ENCODE measurements around the gene LYZL1. TPM values are rescaled to one million over a fixed set of nuclear protein-coding genes. Genes with fewer than 3 reads are reported as not detected.

The LYZL1 gene
- total and polyA plus RNA-seq, 7 donors = not detected

- no peaks in the 10 kb centered on the region for H3K9me3 ChIP-seq
- intact Hi-C loops (cut with DNase I) = no loop called here
- DNase-seq (no peak), ATAC-seq (no peak)
- H3K36me3 ChIP-seq (ENCODE audit: insufficient read depth in 1 of 2, low read depth in 1 of 2) = no peaks in the 10 kb centered on the region
- 79 to 94% (median 84%) methylated on average over 3 of the region's 3 CpGs for WGBS, 3 donors
- no peak for TF ChIP-seq CTCF (IDR thresholded peaks at IDR 0.05)
- no peaks in the 10 kb centered on the region for H3K27me3 ChIP-seq (ENCODE audit: insufficient read depth in 3 of 3, low read length in 2 of 3)
- no peak overlapping the region for H3K27ac ChIP-seq
- H3K4me3 ChIP-seq = no peak overlapping the region
- H3K4me1 ChIP-seq = no peaks in the 10 kb centered on the region
These were observed 24.2 kb downstream of the LYZL1 start for GRCh38 chr10:29313071-29313470.

- ATAC-seq = no peak
- TF ChIP-seq CTCF (IDR thresholded peaks at IDR 0.05) = no peak
- no peak for DNase-seq
- no peak overlapping the region for H3K27ac ChIP-seq
- H3K4me1 ChIP-seq = peaks cover 8% of the 10 kb centered on the region
- no peak overlapping the region for H3K4me3 ChIP-seq
- WGBS, 3 donors = 90 to 98% (median 97%) methylated on average over 8 of the region's 8 CpGs
- H3K36me3 ChIP-seq (ENCODE audit: insufficient read depth in 1 of 2, low read depth in 1 of 2) = no peaks in the 10 kb centered on the region
- intact Hi-C loops (cut with DNase I) = no loop called here
- no peaks in the 10 kb centered on the region for H3K9me3 ChIP-seq
- no peaks in the 10 kb centered on the region for H3K27me3 ChIP-seq (ENCODE audit: insufficient read depth in 3 of 3, low read length in 2 of 3)
These were observed 25.9 kb downstream of the LYZL1 start for GRCh38 chr10:29314726-29315125.

- ATAC-seq = no peak
- Histone ChIP-seq H3K9me3 (no peaks in the 10 kb centered on the region), H3K27me3 (ENCODE audit: insufficient read depth in 3 of 3, low read length in 2 of 3) (no peaks in the 10 kb centered on the region), H3K27ac (no peak overlapping the region), H3K4me1 (peaks cover 8% of the 10 kb centered on the region), H3K4me3 (no peak overlapping the region), H3K36me3 (ENCODE audit: insufficient read depth in 1 of 2, low read depth in 1 of 2) (no peaks in the 10 kb centered on the region)
- intact Hi-C loops (cut with DNase I) = no loop called here
- WGBS, 3 donors = 89 to 92% (median 91%) methylated on average over 5 of the region's 5 CpGs
- no peak for TF ChIP-seq CTCF (IDR thresholded peaks at IDR 0.05)
- no peak for DNase-seq
These were observed 26.9 kb downstream of the LYZL1 start for GRCh38 chr10:29315814-29316213.

- 86 to 90% (median 87%) methylated on average over 8 of the region's 8 CpGs for WGBS, 3 donors
- peaks cover 8% of the 10 kb centered on the region for H3K4me1 ChIP-seq
- TF ChIP-seq CTCF (IDR thresholded peaks at IDR 0.05) = no peak
- ATAC-seq (no peak), DNase-seq (no peak)
- H3K27ac ChIP-seq = no peak overlapping the region
- no peaks in the 10 kb centered on the region for H3K36me3 ChIP-seq (ENCODE audit: insufficient read depth in 1 of 2, low read depth in 1 of 2)
- intact Hi-C loops (cut with DNase I) = no loop called here
- H3K9me3 ChIP-seq = no peaks in the 10 kb centered on the region
- no peaks in the 10 kb centered on the region for H3K27me3 ChIP-seq (ENCODE audit: insufficient read depth in 3 of 3, low read length in 2 of 3)
- H3K4me3 ChIP-seq = no peak overlapping the region
These were observed 27.6 kb downstream of the LYZL1 start for GRCh38 chr10:29316308-29317026.

GRCh38 chr10:29317027-29317420, 28.2 kb downstream of the LYZL1 start:
- 93 to 94% (median 93%) methylated on average over 2 of the region's 2 CpGs for WGBS, 3 donors
- Histone ChIP-seq H3K4me1 (peaks cover 8% of the 10 kb centered on the region), H3K27ac (no peak overlapping the region), H3K27me3 (ENCODE audit: insufficient read depth in 3 of 3, low read length in 2 of 3) (no peaks in the 10 kb centered on the region), H3K9me3 (no peaks in the 10 kb centered on the region), H3K36me3 (ENCODE audit: insufficient read depth in 1 of 2, low read depth in 1 of 2) (no peaks in the 10 kb centered on the region), H3K4me3 (no peak overlapping the region)
- intact Hi-C loops (cut with DNase I) = no loop called here
- ATAC-seq (no peak), DNase-seq (no peak)
- no peak for TF ChIP-seq CTCF (IDR thresholded peaks at IDR 0.05)
